ENCODE measurements around the gene ABI3.

ABI3 gene

GRCh38 chr17:49197346-49197998 is 13.0 kb upstream of the ABI3 start:
- DNase-seq, result no peak

GRCh38 chr17:49198211-49198610 is 12.3 kb upstream of the ABI3 start:
- no peak for DNase-seq

GRCh38 chr17:49200423-49201083 is 10.0 kb upstream of the ABI3 start:
- no peak for DNase-seq

- DNase-seq, result no peak
Observed at GRCh38 chr17:49201481-49201927, 9.0 kb upstream of the ABI3 start.

GRCh38 chr17:49203796-49204195 is 6.7 kb upstream of the ABI3 start:
- no peak for DNase-seq

GRCh38 chr17:49204516-49204915 is 6.0 kb upstream of the ABI3 start:
- DNase-seq, result no peak

- DNase-seq, result no peak
Observed at GRCh38 chr17:49209061-49209571, 1.4 kb upstream of the ABI3 start.

- DNase-seq, result no peak
Observed at GRCh38 chr17:49213399-49213798, 2.9 kb downstream of the ABI3 start.

- no peak for DNase-seq
Observed at GRCh38 chr17:49213847-49214246, 3.3 kb downstream of the ABI3 start.

GRCh38 chr17:49214676-49215360 is 4.3 kb downstream of the ABI3 start:
- no peak for DNase-seq

GRCh38 chr17:49216482-49216881 is 6.0 kb downstream of the ABI3 start:
- DNase-seq, result no peak

GRCh38 chr17:49216953-49217650 is 6.6 kb downstream of the ABI3 start:
- no peak for DNase-seq

- peak; percentile 35 for DNase-seq
Observed at GRCh38 chr17:49217651-49218413, 7.3 kb downstream of the ABI3 start.

- no peak for DNase-seq
Observed at GRCh38 chr17:49218941-49219913, 8.7 kb downstream of the ABI3 start.

- DNase-seq, result no peak
Observed at GRCh38 chr17:49219987-49220386, 9.5 kb downstream of the ABI3 start.

GRCh38 chr17:49223168-49223516 is 12.6 kb downstream of the ABI3 start:
- no peak for DNase-seq

- peak; percentile 75 for DNase-seq
Observed at GRCh38 chr17:49223517-49224197, 13.2 kb downstream of the ABI3 start.

- peak; percentile 81 for DNase-seq
Observed at GRCh38 chr17:49224198-49224996, 13.9 kb downstream of the ABI3 start.

GRCh38 chr17:49224997-49225337 is 14.5 kb downstream of the ABI3 start:
- no peak for DNase-seq

Data from RPMI8226 (cell line).